H1 (cell line): ENCODE results near the gene OPCML. TPM values are rescaled to one million over a fixed set of nuclear protein-coding genes. Genes with fewer than 3 reads are reported as not detected.

Source experiments
- CTCF ChIA-PET: fragments of 300-600 bp; sonication (Branson Sonifier 250); formaldehyde crosslinking; loops from one replicate; lab custom pipeline; 2021; ENCODE audit not compliant: partially characterized antibody; lab: Charles Lee
- POLR2A ChIA-PET: fragments of 300-600 bp; sonication (Branson Sonifier 250); formaldehyde crosslinking; loops from one replicate; lab custom pipeline; 2021; ENCODE audit warnings: inconsistent platforms; ENCODE audit not compliant: partially characterized antibody; lab: Charles Lee
- DNase-seq, 2 experiments: peaks; one replicate each; pipeline versions ENCODE4 v3.0.0 to v3.0.0-alpha.2; 2010 to 2022; ENCODE audit warnings: low spot score in 2 of 2, low read depth in 1 of 2, mixed read lengths in 1 of 2
- FAIRE-seq: peaks from 2 replicates; lab custom pipeline; 2011; peaks lifted over from hg19 to GRCh38; lab: Jason Lieb, UNC
- H2AFZ ChIP-seq: 2 replicates; pipeline ENCODE4 v1.8.1; 2012; ENCODE audit warnings: low read length, inconsistent platforms
- H2AK5ac ChIP-seq: 2 replicates; pipeline ENCODE4 v1.6.1; 2013; ENCODE audit warnings: low read depth, low read length
- H2BK120ac ChIP-seq: replicated peaks from 2 replicates; pipeline ENCODE3; 2013; ENCODE audit warnings: low read depth, low read length, inconsistent platforms
- H2BK12ac ChIP-seq: 2 replicates; pipeline ENCODE4 v1.6.1; 2013; ENCODE audit warnings: low read depth, low read length
- H2BK15ac ChIP-seq: 2 replicates; pipeline ENCODE4 v1.6.1; 2013; ENCODE audit warnings: low read length
- H2BK20ac ChIP-seq: 2 replicates; pipeline ENCODE4 v1.6.1; 2013; ENCODE audit warnings: low read length
- H2BK5ac ChIP-seq: 2 replicates; pipeline ENCODE4 v1.6.1; 2013; ENCODE audit warnings: low read depth, low read length
- H3K14ac ChIP-seq: 2 replicates; pipeline ENCODE4 v1.6.1; 2013; ENCODE audit warnings: inconsistent platforms; ENCODE audit not compliant: insufficient read length
- H3K18ac ChIP-seq: 2 replicates; pipeline ENCODE4 v1.6.1; 2013; ENCODE audit warnings: low read length; ENCODE audit errors: extremely low read depth
- H3K23ac ChIP-seq: 2 replicates; pipeline ENCODE4 v1.6.1; 2013; ENCODE audit warnings: inconsistent platforms; ENCODE audit not compliant: insufficient read length
- H3K23me2 ChIP-seq: 2 replicates; pipeline ENCODE4 v1.6.1; 2013; ENCODE audit warnings: low read depth, low read length
- H3K27ac ChIP-seq: 2 replicates; pipeline ENCODE4 v1.6.1; 2011; ENCODE audit warnings: low read depth, low read length, inconsistent platforms
- H3K27me3 ChIP-seq, 4 experiments: replicated peaks in 1 of 4; 1 replicate in 1 of 4; 2 replicates in 3 of 4; pipeline versions ENCODE4 v1.6.1 to v1.8.1; 2011 to 2013; ENCODE audit warnings: low read length in 3 of 4, mild to moderate bottlenecking in 3 of 4, inconsistent platforms in 2 of 4, mixed read lengths in 2 of 4, moderate library complexity in 1 of 4; ENCODE audit not compliant: control insufficient read depth in 3 of 4, insufficient read depth in 3 of 4; ENCODE audit errors: extremely low read depth in 1 of 4
- H3K36me3 ChIP-seq, 4 experiments: 2 replicates each; pipeline versions ENCODE4 v1.6.1 to v1.8.1; 2011 to 2013; ENCODE audit warnings: mild to moderate bottlenecking in 4 of 4, low read length in 3 of 4, moderate library complexity in 2 of 4, control low read depth in 1 of 4, inconsistent platforms in 1 of 4; ENCODE audit not compliant: insufficient read depth in 4 of 4, control insufficient read depth in 2 of 4
- H3K4ac ChIP-seq: replicated peaks from 2 replicates; pipeline ENCODE3; 2013; ENCODE audit warnings: low read length, low read depth, mixed read lengths, inconsistent platforms; ENCODE audit not compliant: insufficient read length
- H3K4me1 ChIP-seq, 4 experiments: replicated peaks in 1 of 4; 1 replicate in 1 of 4; 2 replicates in 3 of 4; pipeline versions ENCODE4 v1.6.1 to v1.8.1; 2011 to 2013; ENCODE audit warnings: low read length in 3 of 4, inconsistent platforms in 2 of 4, mixed read lengths in 1 of 4; ENCODE audit not compliant: insufficient read depth in 4 of 4, control insufficient read depth in 3 of 4
- H3K4me2 ChIP-seq, 2 experiments: 2 replicates each; pipeline versions ENCODE4 v1.6.1 to v1.8.1; 2011 to 2013; ENCODE audit warnings: low read depth in 2 of 2, low read length in 2 of 2, control low read depth in 1 of 2, inconsistent platforms in 1 of 2, mild to moderate bottlenecking in 1 of 2; ENCODE audit not compliant: insufficient read depth in 1 of 2
- H3K4me3 ChIP-seq, 4 experiments: fragments of 200-600, 300-600 bp in 1 of 4; sonication (generic), shearing (Covaris generic), sonication (Bioruptor Twin) in 1 of 4; 2 replicates each; pipeline versions ENCODE4 v1.5.1 to v1.8.1; 2011 to 2016; ENCODE audit warnings: low read length in 4 of 4, low read depth in 3 of 4, control low read depth in 2 of 4, inconsistent platforms in 2 of 4, mild to moderate bottlenecking in 2 of 4, mixed read lengths in 1 of 4, moderate library complexity in 1 of 4; ENCODE audit not compliant: insufficient read depth in 2 of 4; ENCODE audit errors: extremely low read depth in 1 of 4
- H3K56ac ChIP-seq: replicated peaks from 2 replicates; pipeline ENCODE3; 2013; ENCODE audit warnings: low read depth, mild to moderate bottlenecking, mixed read lengths, low read length, inconsistent platforms; ENCODE audit not compliant: insufficient read length
- H3K79me1 ChIP-seq: 2 replicates; pipeline ENCODE4 v1.6.1; 2013; ENCODE audit warnings: low read depth, low read length, control low read depth
- H3K79me2 ChIP-seq, 2 experiments: 2 replicates each; pipeline versions ENCODE4 v1.6.1 to v1.8.1; 2012 to 2013; ENCODE audit warnings: low read length in 2 of 2, mild to moderate bottlenecking in 2 of 2, inconsistent platforms in 1 of 2; ENCODE audit not compliant: insufficient read depth in 2 of 2, control insufficient read depth in 1 of 2
- H3K9ac ChIP-seq, 4 experiments: replicated peaks in 1 of 4; 1 replicate in 1 of 4; 2 replicates in 3 of 4; pipeline versions ENCODE4 v1.6.1 to v1.8.1; 2011 to 2013; ENCODE audit warnings: low read depth in 3 of 4, low read length in 3 of 4, control low read depth in 2 of 4, mild to moderate bottlenecking in 2 of 4, moderate library complexity in 2 of 4, inconsistent platforms in 1 of 4; ENCODE audit errors: extremely low read depth in 1 of 4
- H3K9me3 ChIP-seq, 2 experiments: 2 replicates each; pipeline versions ENCODE4 v1.6.1 to v1.8.1; 2012 to 2013; ENCODE audit warnings: mild to moderate bottlenecking in 2 of 2, moderate library complexity in 2 of 2, control low read depth in 1 of 2, inconsistent platforms in 1 of 2, low read depth in 1 of 2, low read length in 1 of 2, mixed read lengths in 1 of 2; ENCODE audit not compliant: insufficient read depth in 2 of 2
- H4K20me1 ChIP-seq, 2 experiments: replicated peaks in 1 of 2; 2 replicates each; pipeline versions ENCODE3 to v1.8.1; 2011 to 2013; ENCODE audit warnings: inconsistent platforms in 2 of 2, low read length in 2 of 2, mild to moderate bottlenecking in 1 of 2; ENCODE audit not compliant: insufficient read depth in 2 of 2, control insufficient read depth in 1 of 2
- H4K5ac ChIP-seq: 2 replicates; pipeline ENCODE4 v1.6.1; 2013; ENCODE audit warnings: low read length, low read depth, mixed read lengths, inconsistent platforms; ENCODE audit not compliant: insufficient read length
- H4K8ac ChIP-seq: 2 replicates; pipeline ENCODE4 v1.8.0; 2013; ENCODE audit warnings: mild to moderate bottlenecking, moderate library complexity, low read length, inconsistent platforms; ENCODE audit not compliant: insufficient read depth; ENCODE audit errors: extremely low read depth
- H4K91ac ChIP-seq: replicated peaks from 2 replicates; pipeline ENCODE3; 2013; ENCODE audit warnings: low read length, mixed read lengths, inconsistent platforms; ENCODE audit not compliant: insufficient read length
- ASH2L ChIP-seq: fragments of 200-600, 300-600 bp; sonication (generic); IDR thresholded peaks from one replicate; pipeline ENCODE4 v1.7.1; 2017; ENCODE audit warnings: low read length
- GABPA ChIP-seq: IDR thresholded peaks from 2 replicates; pipeline ENCODE4 v1.6.1; 2011; ENCODE audit warnings: mild to moderate bottlenecking, low read length, moderate library complexity, borderline replicate concordance; ENCODE audit not compliant: insufficient read depth
- MAFK ChIP-seq: IDR thresholded peaks from 2 replicates; pipeline ENCODE4 v1.6.1; 2012; ENCODE audit warnings: low read depth, mild to moderate bottlenecking, improper control_type of control experiment, low read length
- POLR2A ChIP-seq, 2 experiments: IDR thresholded peaks; 1 replicate in 1 of 2; 2 replicates in 1 of 2; pipeline ENCODE4 v1.6.1; 2011; ENCODE audit warnings: low read depth in 2 of 2, low read length in 2 of 2, mild to moderate bottlenecking in 2 of 2; ENCODE audit errors: control extremely low read depth in 1 of 2
- YY1 ChIP-seq: IDR thresholded peaks from 2 replicates; pipeline ENCODE4 v1.6.1; 2011; ENCODE audit warnings: low read depth, mild to moderate bottlenecking, low read length
- WGBS, 2 experiments: shearing (Covaris generic) in 1 of 2; methylation state at CpG; one replicate each; pipeline versions ENCODE4 v1.1.6 to v1.1.7; 2013 to 2015; ENCODE audit warnings: low lambda C conversion rate in 2 of 2, mixed read lengths in 2 of 2, inconsistent platforms in 1 of 2, low coverage in 1 of 2, missing lambda C conversion rate in 1 of 2; ENCODE audit not compliant: insufficient replicate concordance in 2 of 2, insufficient coverage in 1 of 2, insufficient read length in 1 of 2; ENCODE audit errors: extremely low coverage in 1 of 2, missing lambda C conversion rate in 1 of 2; 5-methylcytosine and 5-hydroxymethylcytosine counted together
- polyA plus RNA-seq, 7 experiments: library from polyadenylated mRNA; depleted of rRNA in 3 of 7; stranded (reverse) in 5 of 7; unstranded in 2 of 7; fragments of >200 nt in 5 of 7; fragments of 200-250 nt in 2 of 7; gene quantifications; 1 replicate in 5 of 7; 2 replicates in 1 of 7; 4 replicates in 1 of 7; pipeline versions ENCODE4 v1.2.1 to v1.2.3, GENCODE V29; 2011 to 2013; ENCODE audit warnings: missing spikeins in 2 of 7, mixed read lengths in 2 of 7
- total RNA-seq: library from RNA; stranded (reverse); fragmentation: NEBNext Ultra II Directional; extraction: Animal tissue kit (Norgen Biotek cat#: 25700); gene quantifications from 2 replicates; pipeline ENCODE4 v1.2.1, GENCODE V29; 2021

The OPCML gene
- total and polyA plus RNA-seq, 2 of the 8 experiments (the other 6 are each of a cell fraction or from before 2014, with no cell fraction given) = 2.3 to 3.1 TPM

- Histone ChIP-seq H2BK15ac (no peak overlapping the region), H3K79me2 (no peaks in the 10 kb centered on the region), H3K79me1 (no peaks in the 10 kb centered on the region), H3K9ac (no peak overlapping the region), H4K5ac (no peak overlapping the region), H3K4ac (no peak overlapping the region), H4K20me1 (no peaks in the 10 kb centered on the region), H3K4me3 (no peak overlapping the region), H2AFZ (no peak overlapping the region), H3K4me1 (no peaks in the 10 kb centered on the region), H3K4me2 (no peak overlapping the region), H3K18ac (no peak overlapping the region), H2BK5ac (no peak overlapping the region), H2BK12ac (no peak overlapping the region), H3K27me3 (no peaks in the 10 kb centered on the region), H3K14ac (no peak overlapping the region), H2AK5ac (no peak overlapping the region), H3K9me3 (no peaks in the 10 kb centered on the region), H3K23me2 (no peaks in the 10 kb centered on the region), H4K8ac (no peak overlapping the region), H3K36me3 (no peaks in the 10 kb centered on the region), H2BK120ac (no peak overlapping the region), H3K27ac (no peak overlapping the region), H4K91ac (no peak overlapping the region), H3K23ac (no peak overlapping the region), H3K56ac (no peak overlapping the region), H2BK20ac (no peak overlapping the region)
- ChIA-PET POLR2A (no interaction called here), CTCF (no interaction called here)
- FAIRE-seq = no peak
- DNase-seq = no peak
- TF ChIP-seq MAFK = no peak
- no peak for TF ChIP-seq YY1
- no peak for TF ChIP-seq GABPA
- TF ChIP-seq POLR2A (IDR thresholded peaks at IDR 0.05; ENCODE audit: control extremely low read depth in 1 of 2, low read depth in 2 of 2, low read length in 2 of 2) = no peak
- TF ChIP-seq ASH2L = no peak
- WGBS, 2 experiments = 91% methylated on average over 5 of the region's 5 CpGs; no CpG with 5 or more reads in 1 of the 2 experiments
Measured at GRCh38 chr11:132669949-132670348, 862.4 kb downstream of the OPCML start.
